Pericardium fibroblast (primary cell): ENCODE measurements around the gene MRPL44. TPM values are rescaled to one million over a fixed set of nuclear protein-coding genes. Genes with fewer than 3 reads are reported as not detected.

Experiments
- total RNA-seq: library from RNA; depleted of rRNA; stranded (reverse); fragments of >200 nt; gene quantifications from 2 replicates; pipeline ENCODE4 v1.2.3, GENCODE V29; 2015

Gene MRPL44
- 22.6 and 26.1 TPM in 2 replicates for total RNA-seq

GRCh38 chr2:223957092-223957851, at the start of gene MRPL44:
MRPL44 (plus strand) TSS chr2:223957463; CDS start chr2:223957473, 10 bp downstream.

GRCh38 chr2:223944703-223945531, 12.3 kb upstream of the MRPL44 start, which contains the start of gene WDFY1:
WDFY1 (minus strand) TSS chr2:223945335; CDS start chr2:223945284, 51 bp downstream.

Other genes with a start within 250 kb of the MRPL44 start
- gene AP1S3, start 119.9 kb upstream of the MRPL44 start, total RNA-seq: 0.68 and 5.4 TPM in 2 replicates
- gene WDFY1, start 12.1 kb upstream of the MRPL44 start, total RNA-seq: 34.0 and 63.5 TPM in 2 replicates
- 110 and 463 TPM in 2 replicates for gene SERPINE2, start 81.8 kb downstream of the MRPL44 start, total RNA-seq